HL-60 (cell line): ENCODE data around the gene NUP210.

Experiments used
- CTCF ChIP-seq: IDR thresholded peaks from one replicate; pipeline ENCODE4 v1.5.1; 2011; ENCODE audit warnings: low read length, control low read depth, inconsistent platforms; ENCODE audit not compliant: insufficient read depth
- GABPA ChIP-seq: IDR thresholded peaks from 2 replicates; pipeline ENCODE4 v1.6.1; 2012; ENCODE audit warnings: low read depth
- POLR2AphosphoS5 ChIP-seq: IDR thresholded peaks from 2 replicates; pipeline ENCODE4 v1.6.1; 2012; ENCODE audit warnings: low read depth
- REST ChIP-seq: IDR thresholded peaks from 2 replicates; pipeline ENCODE4 v1.6.1; 2012; ENCODE audit warnings: low read depth; ENCODE audit not compliant: insufficient replicate concordance
- SPI1 ChIP-seq: IDR thresholded peaks from 2 replicates; pipeline ENCODE4 v1.6.1; 2012; ENCODE audit warnings: low read depth, mild to moderate bottlenecking, borderline replicate concordance

DNA sequence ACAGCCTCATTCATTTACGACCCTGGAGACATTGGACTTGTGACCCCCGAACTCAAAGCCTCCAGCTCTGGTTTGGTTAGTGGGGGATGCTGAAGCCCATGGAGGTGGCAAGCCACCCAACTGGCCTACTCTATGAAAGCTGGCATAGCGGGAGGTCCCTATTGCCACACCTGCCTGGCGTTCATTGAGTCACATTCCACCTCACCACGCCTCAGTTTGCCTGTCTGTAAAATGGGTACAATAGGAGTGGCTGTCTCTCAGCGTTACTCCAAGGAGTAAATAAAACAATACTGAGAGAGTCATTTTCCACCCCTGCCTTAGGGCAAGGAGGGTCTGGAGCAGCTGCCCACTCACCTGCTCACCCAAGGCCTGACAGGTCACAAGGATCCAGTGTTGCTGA lies 60.2 kb downstream of the NUP210 start:
- TF ChIP-seq CTCF (no peak), POLR2AphosphoS5 (no peak), REST (no peak), GABPA (no peak), SPI1 (no peak)
